ENCODE data around the gene SMIM45.

Gene SMIM45

GRCh38 chr22:41971431-41971830 lies 19.5 kb downstream of the SMIM45 start:
- DNase-seq = no peak

- DNase-seq = no peak
Observed at GRCh38 chr22:41974691-41975290, 22.8 kb downstream of the SMIM45 start.

GRCh38 chr22:41975299-41976069 lies 23.5 kb downstream of the SMIM45 start:
- no peak for DNase-seq

GRCh38 chr22:41976070-41976901 lies 24.3 kb downstream of the SMIM45 start:
- DNase-seq = peak; percentile 52 to 74

- DNase-seq = peak in 1 of 2 experiments; percentile 32
Observed at GRCh38 chr22:41976961-41977566, 25.1 kb downstream of the SMIM45 start.

- no peak for DNase-seq
Observed at GRCh38 chr22:41978732-41979131, 26.8 kb downstream of the SMIM45 start.

GRCh38 chr22:41979423-41980250 lies 27.7 kb downstream of the SMIM45 start:
- DNase-seq = no peak

- DNase-seq = no peak
Observed at GRCh38 chr22:41982865-41983264, 30.9 kb downstream of the SMIM45 start.

- no peak for DNase-seq
Observed at GRCh38 chr22:41983513-41984405, 31.8 kb downstream of the SMIM45 start.

- DNase-seq = no peak
Observed at GRCh38 chr22:41987276-41987675, 35.3 kb downstream of the SMIM45 start.

- DNase-seq = no peak
Observed at GRCh38 chr22:41989246-41989645, 37.3 kb downstream of the SMIM45 start.

GRCh38 chr22:41991111-41991510 lies 39.2 kb downstream of the SMIM45 start:
- DNase-seq = no peak

GRCh38 chr22:41992496-41992895 lies 40.5 kb downstream of the SMIM45 start:
- DNase-seq = no peak

- no peak for DNase-seq
Observed at GRCh38 chr22:41995211-41995610, 43.3 kb downstream of the SMIM45 start.

GRCh38 chr22:41996826-41997225 lies 44.9 kb downstream of the SMIM45 start:
- DNase-seq = peak in 1 of 2 experiments; percentile 7

GRCh38 chr22:41998361-41999261 lies 46.7 kb downstream of the SMIM45 start, which contains the start of gene WBP2NL:
TSS of gene WBP2NL (plus strand) at chr22:41998788. CDS start at chr22:41998819, 31 bp downstream.
- DNase-seq = peak; percentile 89 to 92

GRCh38 chr22:42000466-42000865 lies 48.5 kb downstream of the SMIM45 start:
- DNase-seq = no peak

GRCh38 chr22:42001121-42001520 lies 49.2 kb downstream of the SMIM45 start:
- DNase-seq = no peak

- DNase-seq = no peak
Observed at GRCh38 chr22:42001706-42002105, 49.8 kb downstream of the SMIM45 start.

GRCh38 chr22:42007922-42008321 lies 56.0 kb downstream of the SMIM45 start:
- DNase-seq = no peak
